Measurements from ENCODE around the gene AADACL4. TPM values are rescaled to one million over a fixed set of nuclear protein-coding genes. Genes with fewer than 3 reads are reported as not detected.

AADACL4 gene
- total RNA-seq, 1 experiment from 2014 or later: not detected

DNA sequence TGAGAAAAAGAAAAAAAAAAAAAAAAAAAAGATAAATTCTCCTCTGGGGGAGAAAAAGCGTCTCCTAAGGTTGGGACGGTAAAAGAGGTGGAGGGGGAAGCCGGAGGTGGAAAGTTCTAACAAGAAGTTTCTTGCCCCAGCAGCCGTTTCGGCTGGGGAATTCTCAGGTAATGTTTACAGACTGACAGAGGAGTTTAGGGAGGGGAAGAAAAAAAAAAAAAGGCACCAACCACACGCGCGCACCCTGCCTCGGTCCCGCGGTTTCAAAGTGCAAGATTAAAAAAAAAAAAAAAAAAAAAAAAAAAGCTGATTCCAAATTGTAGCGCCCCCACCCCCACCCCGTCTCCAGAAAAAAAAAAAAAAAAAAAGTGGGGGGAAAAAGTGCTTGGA is 26.4 kb upstream of the AADACL4 start:
- H3K36me3 ChIP-seq: no peaks in the 10 kb centered on the region
- H3K4me1 ChIP-seq: peaks cover 41% of the 10 kb centered on the region
- H3K27ac ChIP-seq: no peak overlapping the region
- H3K9me3 ChIP-seq (replicated peaks): no peaks in the 10 kb centered on the region; the same call in 1 of the 2 replicates
- DNase-seq: no peak
- peak overlapping the region; percentile 27 for H3K4me3 ChIP-seq
- no peaks in the 10 kb centered on the region for H3K27me3 ChIP-seq

DNA sequence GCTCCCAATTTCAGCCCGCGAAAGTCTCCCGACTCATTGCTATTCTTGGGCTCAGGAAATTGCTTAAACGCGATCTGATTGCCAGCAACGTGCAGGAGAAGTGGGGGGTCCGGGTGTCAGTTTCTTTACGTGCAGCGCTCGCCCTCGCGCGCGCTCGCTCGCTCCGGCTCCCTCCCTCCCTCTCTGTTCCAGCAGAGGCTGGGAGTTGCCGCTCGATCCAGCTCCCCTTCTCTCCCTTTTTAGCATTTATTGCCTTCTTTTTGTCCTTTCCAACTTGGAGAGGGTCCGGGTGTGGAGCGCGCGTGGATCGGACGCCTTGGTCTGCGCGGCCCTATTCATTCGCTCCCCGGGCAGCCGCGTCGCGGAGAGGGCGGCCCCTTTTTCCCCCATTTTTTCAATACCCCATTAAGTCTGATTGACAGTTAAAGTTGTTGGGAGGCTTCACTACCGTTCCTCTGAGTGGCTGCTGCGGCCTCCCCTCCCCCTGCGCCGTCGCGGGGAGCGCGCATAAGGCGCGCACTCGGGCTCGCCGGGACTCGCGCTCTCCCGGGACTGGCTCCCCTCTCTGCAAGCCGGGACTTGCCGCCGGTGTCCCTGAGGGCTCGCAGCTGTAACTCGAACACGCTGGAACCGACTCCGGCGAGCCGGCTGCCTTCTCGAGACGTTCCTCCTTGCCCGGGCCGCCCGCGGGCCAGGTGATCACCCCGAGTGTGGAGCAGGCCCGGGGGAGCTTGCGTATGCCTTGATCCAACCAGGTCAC is 25.8 kb upstream of the AADACL4 start, which contains the start of gene DHRS3:
DHRS3 (minus strand) TSS at position 310 of the 760 bp plus-strand sequence. CDS start 862 bp downstream, outside the sequence.
- H3K27ac ChIP-seq: peak within 1 kb of the TSS; percentile 49; the same call in 1 of the 2 replicates
- peak; percentile 55 to 64 for DNase-seq
- no peaks in the 10 kb centered on the region for H3K36me3 ChIP-seq
- H3K27me3 ChIP-seq: no peaks in the 10 kb centered on the region
- H3K9me3 ChIP-seq (replicated peaks): no peaks in the 10 kb centered on the region
- H3K4me3 ChIP-seq: peak within 1 kb of the TSS; percentile 46
- peaks cover 43% of the 10 kb centered on the region for H3K4me1 ChIP-seq

DNA sequence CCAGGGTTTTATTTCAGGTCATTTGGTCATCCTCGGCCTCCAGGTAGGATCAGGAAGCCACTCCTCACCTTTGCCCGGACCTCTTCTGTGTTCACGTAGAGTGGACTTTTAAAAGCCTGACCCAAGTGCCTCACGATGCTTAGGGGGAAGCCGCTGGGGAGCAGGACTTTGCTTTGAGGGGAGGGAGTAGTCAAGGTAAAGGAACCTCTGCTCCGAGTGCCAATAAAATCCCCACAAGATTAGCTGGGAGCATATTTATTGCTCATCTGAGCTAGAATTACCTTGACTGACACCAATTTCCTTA is 25.3 kb upstream of the AADACL4 start:
- Histone ChIP-seq H3K9me3 (replicated peaks) (no peaks in the 10 kb centered on the region), H3K27ac (peak overlapping the region; percentile 26; the same call in 1 of the 2 replicates), H3K4me3 (peak overlapping the region; percentile 46), H3K27me3 (no peaks in the 10 kb centered on the region), H3K4me1 (peaks cover 43% of the 10 kb centered on the region), H3K36me3 (no peaks in the 10 kb centered on the region)
- no peak for DNase-seq

DNA sequence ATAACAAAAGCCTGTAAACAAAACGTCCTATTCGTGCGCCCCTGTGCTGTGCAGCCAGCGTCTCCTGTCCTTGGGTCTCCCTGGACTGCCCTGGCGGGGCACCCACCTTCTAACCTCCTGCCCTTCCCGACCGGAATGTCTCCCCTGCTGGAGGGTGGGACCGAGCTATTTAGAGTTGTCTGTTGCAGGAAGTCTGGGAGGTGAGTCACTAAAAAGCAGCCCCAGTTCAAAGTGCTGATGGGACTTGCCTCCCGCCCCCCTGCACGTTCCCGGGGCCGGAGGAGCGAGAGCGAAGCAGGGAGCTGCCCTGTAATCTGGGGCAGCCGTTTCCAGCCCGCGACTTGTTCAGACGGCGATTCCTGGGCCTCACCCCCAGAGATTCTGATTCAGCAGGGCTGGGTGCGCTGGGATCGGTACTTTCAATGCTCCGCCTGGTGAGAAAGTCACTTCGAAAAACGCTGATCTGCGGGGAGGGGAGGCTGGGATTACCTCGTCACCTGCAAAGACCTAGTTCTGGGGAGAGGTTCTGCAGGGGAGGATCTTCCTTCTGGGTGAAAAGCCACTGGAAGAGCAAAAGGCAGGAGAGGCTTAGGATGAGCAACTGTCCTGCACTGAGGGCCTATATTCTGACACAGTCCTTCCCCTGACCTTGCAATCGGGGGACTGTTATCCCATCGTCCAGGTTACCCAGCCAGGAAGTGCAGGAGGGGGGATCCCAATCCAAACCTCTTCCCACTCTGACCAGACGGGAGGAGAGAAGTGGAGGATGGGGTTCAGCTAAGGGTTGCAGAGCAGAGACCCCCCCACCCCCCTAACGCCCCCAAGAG is 24.7 kb upstream of the AADACL4 start:
- Histone ChIP-seq H3K27me3 (no peaks in the 10 kb centered on the region), H3K4me3 (peak overlapping the region; percentile 46), H3K36me3 (no peaks in the 10 kb centered on the region), H3K4me1 (peaks cover 43% of the 10 kb centered on the region), H3K27ac (peak overlapping the region; percentile 26; the same call in 1 of the 2 replicates), H3K9me3 (replicated peaks) (no peaks in the 10 kb centered on the region)
- DNase-seq: peak; percentile 66 to 74

DNA sequence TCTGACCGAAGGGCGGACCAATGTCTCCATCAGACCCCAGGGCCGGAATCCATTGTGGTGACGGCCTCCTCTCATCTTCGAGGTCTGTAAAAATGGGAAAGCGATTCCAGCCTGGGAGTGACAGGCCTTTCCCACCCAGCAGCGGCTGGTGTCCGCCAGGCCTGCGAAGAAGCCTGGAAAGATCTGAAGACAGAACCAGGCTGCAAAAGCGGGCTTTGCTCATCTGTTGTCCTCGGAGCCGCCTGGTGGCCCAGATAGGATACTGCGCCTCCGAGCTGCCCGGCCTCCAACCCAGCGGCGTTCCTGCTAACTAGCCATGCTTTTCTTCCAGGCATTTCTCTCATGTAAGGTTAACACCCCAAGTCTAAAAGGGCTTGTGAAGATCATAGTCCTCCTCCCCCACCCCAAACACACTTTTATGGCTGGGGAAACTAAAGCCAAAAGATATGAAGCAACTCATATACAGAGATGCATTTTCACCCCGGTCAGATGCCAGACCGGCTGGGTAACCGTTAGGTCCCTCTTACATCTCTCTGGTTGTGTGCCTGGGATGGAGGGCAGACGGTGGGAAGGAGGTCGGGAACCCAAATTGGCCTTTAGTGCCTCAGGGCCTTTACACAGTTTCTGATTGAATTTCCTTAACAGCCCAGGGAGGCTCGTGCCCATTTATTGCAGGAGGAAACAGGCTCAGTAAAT is 23.9 kb upstream of the AADACL4 start:
- Histone ChIP-seq H3K36me3 (no peaks in the 10 kb centered on the region), H3K4me1 (peaks cover 43% of the 10 kb centered on the region)

DNA sequence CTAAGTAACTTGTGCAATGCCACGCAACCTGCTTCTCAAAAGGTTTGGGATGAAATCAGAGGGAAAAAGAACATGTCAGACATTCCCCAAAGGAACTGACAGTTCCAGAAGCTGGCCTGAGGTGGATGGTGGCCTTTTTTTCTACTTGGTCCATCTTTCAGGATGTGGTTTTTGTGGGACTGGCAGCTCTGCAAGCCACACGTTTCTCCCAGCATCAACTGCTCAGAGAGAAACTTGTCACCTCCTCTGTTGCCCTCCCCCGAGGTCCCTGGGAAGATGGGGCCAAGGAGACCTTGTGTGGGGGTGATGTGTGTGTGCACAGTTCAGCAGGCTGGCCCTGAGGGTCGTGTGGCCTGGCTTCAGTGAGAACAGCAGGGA is 23.4 kb upstream of the AADACL4 start:
- Histone ChIP-seq H3K9me3 (replicated peaks) (no peaks in the 10 kb centered on the region), H3K27ac (no peak overlapping the region), H3K4me3 (no peak overlapping the region), H3K27me3 (no peaks in the 10 kb centered on the region), H3K36me3 (no peaks in the 10 kb centered on the region), H3K4me1 (peaks cover 39% of the 10 kb centered on the region)
- peak in 1 of 2 experiments; percentile 46 for DNase-seq

More for the DNA sequence above, 23.9 kb upstream of the AADACL4 start:
- DNase-seq: peak; percentile 85 to 95
- Histone ChIP-seq H3K27ac (peak overlapping the region; percentile 26; the same call in 1 of the 2 replicates), H3K27me3 (no peaks in the 10 kb centered on the region), H3K4me3 (peak overlapping the region; percentile 46), H3K9me3 (replicated peaks) (no peaks in the 10 kb centered on the region)

DNA sequence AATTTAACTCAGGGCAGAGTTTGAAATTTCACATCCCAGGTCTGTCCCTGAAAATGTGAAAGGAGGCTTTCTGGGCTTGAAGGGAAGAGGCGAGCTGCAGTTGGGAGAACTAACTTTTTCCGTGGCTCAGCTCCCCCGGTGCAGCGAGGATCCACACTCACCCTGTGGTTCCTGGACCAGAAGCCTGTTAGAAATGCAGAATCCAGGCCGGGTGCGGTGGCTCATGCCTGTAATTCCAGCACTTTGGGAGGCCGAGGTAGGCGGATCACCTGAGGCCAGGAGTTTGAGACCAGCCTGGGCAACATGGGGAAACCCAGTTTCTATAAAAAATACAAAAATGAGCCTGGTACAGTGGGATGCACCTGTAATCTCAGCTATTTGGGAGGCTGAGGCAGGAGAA is 23.0 kb upstream of the AADACL4 start:
- Histone ChIP-seq H3K27ac (no peak overlapping the region), H3K36me3 (no peaks in the 10 kb centered on the region), H3K4me1 (peaks cover 35% of the 10 kb centered on the region), H3K4me3 (no peak overlapping the region), H3K9me3 (replicated peaks) (no peaks in the 10 kb centered on the region), H3K27me3 (no peaks in the 10 kb centered on the region)
- no peak for DNase-seq

DNA sequence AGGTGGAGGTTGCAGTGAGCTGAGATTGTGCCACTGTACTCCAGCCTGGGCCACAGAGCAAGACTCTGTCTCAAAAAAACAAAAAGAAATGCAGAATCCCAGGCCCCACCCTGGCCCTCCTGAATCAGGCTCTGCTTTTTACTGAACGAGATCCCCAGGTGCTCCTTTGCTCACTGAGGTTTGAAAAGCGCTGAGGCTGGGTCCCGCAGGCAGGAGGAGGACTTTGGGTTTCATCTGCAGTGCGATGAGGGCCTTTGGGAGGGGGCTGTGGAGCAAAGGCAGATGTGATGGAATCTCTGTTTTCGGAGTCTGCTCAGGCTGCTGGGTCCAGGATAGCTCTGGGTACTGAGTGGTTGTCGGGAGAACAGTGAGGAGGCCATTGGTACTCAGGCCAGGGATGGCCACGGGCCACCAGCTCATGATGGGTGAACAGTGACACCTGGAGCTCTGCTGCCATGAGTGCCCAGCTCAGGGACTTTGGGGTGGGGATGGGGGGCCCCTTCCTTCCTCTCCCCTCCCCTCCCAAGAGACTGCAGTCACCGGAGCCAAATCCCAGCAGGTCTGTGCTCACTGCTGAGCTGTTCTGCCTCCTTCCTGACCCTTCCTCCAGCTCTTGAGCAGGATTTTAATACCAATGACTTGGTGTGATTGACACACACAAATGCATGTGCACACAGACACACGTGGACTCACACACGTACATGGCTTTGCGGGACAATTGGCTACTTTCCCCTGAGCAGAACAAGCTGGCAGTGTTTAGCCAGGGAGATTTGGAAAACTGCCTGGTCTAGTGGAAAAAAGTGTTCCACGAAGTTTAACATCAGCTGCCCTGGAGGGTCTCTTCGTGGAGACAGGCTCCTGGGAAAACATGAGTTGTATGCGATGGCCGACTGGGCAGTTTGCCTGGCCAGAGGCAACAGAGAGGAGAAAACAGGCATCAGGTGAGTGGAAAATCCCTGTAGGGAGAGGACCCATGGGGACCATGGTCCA is 22.2 kb upstream of the AADACL4 start:
- Histone ChIP-seq H3K27ac (peak overlapping the region; percentile 39), H3K4me1 (peaks cover 35% of the 10 kb centered on the region), H3K36me3 (no peaks in the 10 kb centered on the region), H3K4me3 (peak overlapping the region; percentile 28), H3K27me3 (no peaks in the 10 kb centered on the region), H3K9me3 (replicated peaks) (no peaks in the 10 kb centered on the region)
- peak; percentile 80 to 94 for DNase-seq

DNA sequence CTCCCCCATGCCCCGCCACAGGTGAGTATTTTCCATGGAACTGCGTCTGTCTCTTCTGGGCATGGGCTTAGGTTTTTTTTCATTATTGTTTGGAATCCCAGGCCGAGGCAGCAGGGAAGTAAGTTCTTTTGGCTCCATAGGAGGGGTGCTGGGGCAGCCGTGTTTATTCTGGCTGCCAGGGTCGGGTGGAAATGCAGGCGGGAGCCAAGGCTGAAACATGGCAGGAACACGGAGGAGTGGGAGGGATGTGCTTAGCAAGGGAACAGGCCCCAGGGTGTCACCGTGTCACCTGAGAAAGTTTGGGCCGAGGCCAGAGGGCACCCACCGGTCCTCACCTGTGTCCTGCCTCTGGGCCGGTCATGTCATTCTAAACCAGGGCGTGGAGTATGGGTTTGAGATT is 21.4 kb upstream of the AADACL4 start:
- H3K4me1 ChIP-seq: peaks cover 35% of the 10 kb centered on the region
- H3K27ac ChIP-seq: peak overlapping the region; percentile 39
- H3K4me3 ChIP-seq: peak overlapping the region; percentile 28
- H3K36me3 ChIP-seq: no peaks in the 10 kb centered on the region
- H3K27me3 ChIP-seq: no peaks in the 10 kb centered on the region
- no peak for DNase-seq
- H3K9me3 ChIP-seq (replicated peaks): no peaks in the 10 kb centered on the region

DNA sequence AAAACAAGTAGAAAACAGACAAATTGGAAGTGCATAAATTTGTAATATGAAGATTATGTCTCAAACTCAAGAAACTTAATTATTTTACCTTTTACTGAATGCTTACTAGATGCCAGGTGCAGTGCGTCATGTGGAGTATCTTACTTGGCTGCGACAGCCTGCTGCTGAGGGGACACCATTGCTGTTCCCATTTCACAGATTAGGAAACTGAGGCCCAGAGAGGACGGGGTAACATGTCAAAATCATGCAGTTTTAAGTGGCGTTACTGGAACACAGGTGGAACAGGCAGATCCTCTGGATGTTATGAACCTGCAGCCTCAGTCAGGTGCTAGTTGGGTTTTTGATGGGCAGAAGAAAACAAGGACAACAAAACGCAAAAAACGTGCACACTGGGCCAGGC is 18.6 kb upstream of the AADACL4 start:
- Histone ChIP-seq H3K36me3 (no peaks in the 10 kb centered on the region), H3K4me1 (peaks cover 25% of the 10 kb centered on the region), H3K27me3 (no peaks in the 10 kb centered on the region), H3K4me3 (no peak overlapping the region), H3K27ac (no peak overlapping the region), H3K9me3 (replicated peaks) (no peaks in the 10 kb centered on the region)
- no peak for DNase-seq

DNA sequence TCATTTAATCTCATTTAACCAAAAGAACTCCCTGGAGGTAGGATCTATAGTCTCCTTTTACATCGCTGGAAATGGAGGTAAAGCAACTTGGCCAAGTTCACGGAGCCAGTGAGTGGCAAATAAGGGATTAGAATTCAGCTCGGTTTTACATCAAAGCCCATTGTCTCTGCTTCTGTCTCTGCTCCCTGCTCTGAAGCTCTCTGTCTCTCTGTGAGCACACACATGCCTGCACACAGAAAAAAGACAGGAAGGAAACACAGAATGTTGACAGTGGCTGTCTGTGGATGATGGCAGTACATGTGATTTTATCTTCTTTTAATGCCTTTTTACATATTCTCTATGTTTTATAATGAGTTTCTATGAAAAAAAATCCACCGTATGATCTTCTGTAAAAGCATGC is 17.0 kb upstream of the AADACL4 start:
- Histone ChIP-seq H3K27me3 (no peaks in the 10 kb centered on the region), H3K4me1 (peaks cover 9% of the 10 kb centered on the region), H3K4me3 (no peak overlapping the region), H3K27ac (no peak overlapping the region), H3K36me3 (no peaks in the 10 kb centered on the region), H3K9me3 (replicated peaks) (no peaks in the 10 kb centered on the region)
- peak in 1 of 2 experiments; percentile 52 for DNase-seq

DNA sequence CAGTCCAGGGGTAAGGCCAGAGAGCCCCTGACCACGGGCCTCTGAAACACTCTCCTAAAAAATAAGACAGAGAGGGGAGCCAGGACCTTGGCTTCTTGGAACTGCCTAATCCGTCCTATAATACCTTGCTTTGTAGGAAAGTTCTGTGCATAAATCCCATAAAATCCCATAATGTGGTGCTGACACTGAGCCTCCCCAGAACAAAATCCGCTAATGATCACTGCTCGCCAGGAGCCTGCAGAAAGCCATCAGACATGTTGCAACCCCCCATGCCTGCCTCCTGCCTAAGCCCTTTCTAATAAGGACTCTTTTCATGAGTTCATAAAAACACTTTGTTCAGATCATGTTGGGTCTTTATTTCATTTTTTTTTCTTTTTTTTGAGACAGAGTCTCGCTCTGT is 16.6 kb upstream of the AADACL4 start:
- no peaks in the 10 kb centered on the region for H3K36me3 ChIP-seq
- H3K4me3 ChIP-seq: no peak overlapping the region
- no peaks in the 10 kb centered on the region for H3K9me3 ChIP-seq (replicated peaks)
- peaks cover 4% of the 10 kb centered on the region; the same call in 1 of the 2 replicates for H3K4me1 ChIP-seq
- no peak overlapping the region for H3K27ac ChIP-seq
- DNase-seq: peak in 1 of 2 experiments; percentile 60
- H3K27me3 ChIP-seq: no peaks in the 10 kb centered on the region

DNA sequence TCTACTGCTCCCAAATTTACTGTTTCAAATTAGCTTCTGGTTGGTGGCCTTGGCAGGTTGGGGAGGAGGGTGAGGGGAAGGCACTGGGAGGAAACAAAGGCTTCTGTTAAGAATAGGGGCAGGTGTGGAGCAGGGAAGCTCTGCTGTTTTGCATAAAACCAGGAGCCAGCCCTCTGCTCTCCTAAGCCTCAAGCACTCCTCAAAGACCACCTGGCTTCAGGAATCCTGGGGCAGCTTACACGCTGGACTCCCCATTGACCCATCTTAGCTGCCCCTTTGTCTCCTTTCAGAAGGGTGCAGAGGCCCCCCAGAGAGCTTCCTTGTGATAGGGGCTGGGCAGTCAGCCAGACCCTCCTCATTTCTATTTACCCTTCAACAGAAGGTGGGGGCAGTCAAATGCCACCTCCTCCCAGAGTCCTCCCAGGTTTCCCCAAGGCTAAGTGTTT is 14.4 kb upstream of the AADACL4 start:
- H3K36me3 ChIP-seq: no peaks in the 10 kb centered on the region
- no peak overlapping the region for H3K4me3 ChIP-seq
- no peaks in the 10 kb centered on the region for H3K9me3 ChIP-seq (replicated peaks)
- no peaks in the 10 kb centered on the region for H3K27me3 ChIP-seq
- H3K27ac ChIP-seq: no peak overlapping the region
- peak in 1 of 2 experiments; percentile 44 for DNase-seq
- H3K4me1 ChIP-seq: peaks cover 6% of the 10 kb centered on the region
